ENCODE results near the gene NEK1. TPM values are rescaled to one million over a fixed set of nuclear protein-coding genes. Genes with fewer than 3 reads are reported as not detected.
A peak's percentile ranks its signal among the peaks of the same experiment; 100 is the strongest.

The NEK1 gene
- total RNA-seq, 4 donors from 2014 or later: 18.8 to 33.8 (median 25.0) TPM

DNA sequence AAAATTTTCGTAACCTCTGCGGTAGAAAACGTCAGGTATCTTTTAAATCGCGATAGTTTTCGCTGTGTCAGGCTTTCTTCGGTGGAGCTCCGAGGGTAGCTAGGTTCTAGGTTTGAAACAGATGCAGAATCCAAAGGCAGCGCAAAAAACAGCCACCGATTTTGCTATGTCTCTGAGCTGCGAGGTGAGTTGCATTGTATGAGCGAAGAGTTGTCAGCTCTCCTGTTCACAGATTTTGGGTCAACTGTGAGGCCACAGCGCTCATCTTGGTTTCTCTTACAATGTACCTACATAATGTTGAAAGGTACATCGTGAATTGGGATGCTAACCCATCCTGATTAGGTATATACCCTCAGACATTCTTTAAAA lies 8.5 kb upstream of the NEK1 start:
- H3K27ac ChIP-seq: peak overlapping the region; percentile 94 to 96
- TF ChIP-seq, protein P1, sequence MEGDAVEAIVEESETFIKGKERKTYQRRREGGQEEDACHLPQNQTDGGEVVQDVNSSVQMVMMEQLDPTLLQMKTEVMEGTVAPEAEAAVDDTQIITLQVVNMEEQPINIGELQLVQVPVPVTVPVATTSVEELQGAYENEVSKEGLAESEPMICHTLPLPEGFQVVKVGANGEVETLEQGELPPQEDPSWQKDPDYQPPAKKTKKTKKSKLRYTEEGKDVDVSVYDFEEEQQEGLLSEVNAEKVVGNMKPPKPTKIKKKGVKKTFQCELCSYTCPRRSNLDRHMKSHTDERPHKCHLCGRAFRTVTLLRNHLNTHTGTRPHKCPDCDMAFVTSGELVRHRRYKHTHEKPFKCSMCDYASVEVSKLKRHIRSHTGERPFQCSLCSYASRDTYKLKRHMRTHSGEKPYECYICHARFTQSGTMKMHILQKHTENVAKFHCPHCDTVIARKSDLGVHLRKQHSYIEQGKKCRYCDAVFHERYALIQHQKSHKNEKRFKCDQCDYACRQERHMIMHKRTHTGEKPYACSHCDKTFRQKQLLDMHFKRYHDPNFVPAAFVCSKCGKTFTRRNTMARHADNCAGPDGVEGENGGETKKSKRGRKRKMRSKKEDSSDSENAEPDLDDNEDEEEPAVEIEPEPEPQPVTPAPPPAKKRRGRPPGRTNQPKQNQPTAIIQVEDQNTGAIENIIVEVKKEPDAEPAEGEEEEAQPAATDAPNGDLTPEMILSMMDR (IDR thresholded peaks at IDR 0.05): no peak
- TF ChIP-seq POLR2A (IDR thresholded peaks at IDR 0.05): no peak
- peak overlapping the region; percentile 67 to 88 for H3K4me3 ChIP-seq
- H3K4me1 ChIP-seq: peaks cover 0 to 8% of the 10 kb centered on the region in 2 donors
- peak in 1 of 2 donors; percentile 26 for DNase-seq
- no peaks in the 10 kb centered on the region for H3K9me3 ChIP-seq
- intact Hi-C loops (cut with DNase I; ENCODE audit: low total_unique reads): no loop called here
- no peaks in the 10 kb centered on the region for H3K36me3 ChIP-seq
- H3K27me3 ChIP-seq: no peaks in the 10 kb centered on the region

DNA sequence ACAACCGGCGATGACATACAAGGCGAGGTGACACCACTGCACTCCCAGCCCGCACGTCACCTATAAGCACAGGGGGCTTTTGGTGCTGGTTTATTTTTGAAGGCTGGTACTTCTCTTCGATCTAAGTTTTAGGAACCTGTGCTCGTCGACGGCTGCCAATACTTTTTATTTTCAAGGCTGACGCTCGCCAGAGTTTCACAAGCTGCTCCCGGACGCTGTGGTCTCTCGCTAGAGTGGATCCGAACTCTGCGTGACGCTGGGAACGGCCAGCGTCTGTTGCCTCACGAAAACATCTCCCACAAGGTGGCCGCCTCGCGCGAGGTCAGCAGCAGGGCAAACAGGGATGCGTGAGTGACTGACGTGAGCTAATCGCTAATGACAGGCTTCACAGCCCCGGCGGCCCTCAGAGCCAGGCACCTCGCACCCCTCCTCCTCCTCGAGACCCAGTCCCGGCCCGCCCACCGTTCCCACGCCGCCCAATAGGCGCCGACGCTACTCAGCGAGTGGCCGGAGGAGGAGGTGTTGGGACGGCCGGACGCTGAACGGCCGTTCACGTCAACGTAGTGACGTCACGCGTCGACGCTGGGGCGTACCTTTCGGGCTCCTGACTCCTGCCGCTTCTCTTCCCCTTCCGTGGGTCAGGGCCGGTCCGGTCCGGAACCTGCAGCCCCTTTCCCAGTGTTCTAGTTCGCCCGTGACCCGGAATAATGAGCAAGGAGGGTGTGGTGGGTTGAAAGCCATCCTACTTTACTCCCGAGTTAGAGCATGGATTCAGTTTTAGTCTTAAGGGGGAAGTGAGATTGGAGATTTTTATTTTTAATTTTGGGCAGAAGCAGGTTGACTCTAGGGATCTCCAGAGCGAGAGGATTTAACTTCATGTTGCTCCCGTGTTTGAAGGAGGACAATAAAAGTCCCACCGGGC lies 7.8 kb upstream of the NEK1 start, which contains the start of gene CLCN3:
TSS of gene CLCN3 (plus strand) at position 621 of the 922 bp plus-strand sequence. CDS start 15,351 bp downstream, outside the sequence.
- peaks cover 0 to 8% of the 10 kb centered on the region in 2 donors for H3K4me1 ChIP-seq
- intact Hi-C loops (cut with DNase I; ENCODE audit: low total_unique reads): loop anchor here (10.0 kb wide), 1 partner anchor 405 kb away; the partner anchor contains the start of gene MFAP3L
- peak; percentile 91 to 97 for TF ChIP-seq POLR2A (IDR thresholded peaks at IDR 0.05)
- TF ChIP-seq, protein P1 (IDR thresholded peaks at IDR 0.05): peak in 3 of 4 experiments; percentile 15 to 47 (median 33)

DNA sequence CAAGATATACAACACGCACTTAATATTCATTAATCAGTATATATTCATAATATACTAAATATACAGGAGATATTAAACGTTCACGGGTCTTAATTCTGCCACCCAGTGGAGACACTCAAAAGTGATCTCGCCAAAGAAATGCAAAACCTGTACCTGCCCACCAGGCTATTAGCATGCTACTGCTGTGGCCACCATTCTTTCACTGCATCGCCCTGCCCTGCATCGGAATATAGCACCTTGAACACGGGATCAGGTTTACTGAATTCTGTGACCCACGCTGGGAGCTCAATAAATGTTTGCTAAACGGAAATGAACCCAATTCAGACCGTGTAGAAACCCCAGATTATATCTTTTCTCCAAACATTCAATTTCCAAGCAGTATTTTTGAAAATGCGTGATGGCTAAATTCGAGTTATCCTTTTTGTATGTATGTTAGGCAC lies 7.2 kb upstream of the NEK1 start:
- TF ChIP-seq, protein P1 (IDR thresholded peaks at IDR 0.05): peak; percentile 36 to 45 (median 40)
- TF ChIP-seq POLR2A (IDR thresholded peaks at IDR 0.05): no peak
- DNase-seq: peak; percentile 20 to 22
- Histone ChIP-seq H3K4me1 (peaks cover 0 to 8% of the 10 kb centered on the region in 2 donors), H3K4me3 (peak overlapping the region; percentile 67 to 88), H3K27me3 (no peaks in the 10 kb centered on the region), H3K36me3 (no peaks in the 10 kb centered on the region), H3K27ac (peak overlapping the region; percentile 94 to 96), H3K9me3 (no peaks in the 10 kb centered on the region)
- intact Hi-C loops (cut with DNase I; ENCODE audit: low total_unique reads): loop anchor here (10.0 kb wide), 1 partner anchor 405 kb away; the partner anchor contains the start of gene MFAP3L

More for the DNA sequence above, 7.8 kb upstream of the NEK1 start, which contains the start of gene CLCN3:
- H3K36me3 ChIP-seq: no peaks in the 10 kb centered on the region
- no peaks in the 10 kb centered on the region for H3K9me3 ChIP-seq
- DNase-seq: peak; percentile 97 to 98
- H3K27ac ChIP-seq: peak within 1 kb of the TSS; percentile 94 to 96
- H3K4me3 ChIP-seq: peak within 1 kb of the TSS; percentile 67 to 88
- no peaks in the 10 kb centered on the region for H3K27me3 ChIP-seq

DNA sequence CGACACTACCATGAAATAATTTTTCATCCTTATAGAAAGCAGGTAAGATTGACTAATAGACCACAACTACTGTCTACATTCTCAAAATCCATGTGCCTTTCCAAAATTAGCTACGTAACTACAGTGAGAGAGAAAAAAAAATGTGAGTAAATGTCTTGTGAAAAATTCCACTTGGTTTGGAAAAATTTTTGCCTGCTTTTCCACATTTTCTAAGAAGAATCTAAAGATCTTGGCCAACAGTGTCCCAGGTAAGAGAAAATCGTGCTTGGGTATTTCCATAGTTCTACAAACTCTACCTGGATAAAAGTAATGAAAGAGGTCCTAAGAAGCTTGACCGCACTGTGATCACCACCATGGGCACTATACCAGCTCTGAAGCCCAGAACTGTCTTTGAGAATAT lies 6.6 kb upstream of the NEK1 start:
- Histone ChIP-seq H3K4me3 (no peak overlapping the region), H3K27me3 (no peaks in the 10 kb centered on the region), H3K9me3 (no peaks in the 10 kb centered on the region), H3K27ac (peak overlapping the region in 1 of 2 donors; percentile 94), H3K4me1 (peaks cover 0 to 8% of the 10 kb centered on the region in 2 donors), H3K36me3 (no peaks in the 10 kb centered on the region)
- intact Hi-C loops (cut with DNase I; ENCODE audit: low total_unique reads): loop anchor here (10.0 kb wide), 1 partner anchor 406 kb away; the partner anchor contains the start of gene MFAP3L
- no peak for TF ChIP-seq POLR2A (IDR thresholded peaks at IDR 0.05)
- TF ChIP-seq, protein P1 (IDR thresholded peaks at IDR 0.05): no peak
- DNase-seq: no peak

All from uterus (tissue), 4 donors.